ENCODE results near the gene RINL. TPM values are rescaled to one million over a fixed set of nuclear protein-coding genes. Genes with fewer than 3 reads are reported as not detected.

The RINL gene
- total and polyA plus RNA-seq, 2 of the 8 experiments (the other 6 are each of a cell fraction or from before 2014, with no cell fraction given): 11.1 to 11.9 TPM

DNA sequence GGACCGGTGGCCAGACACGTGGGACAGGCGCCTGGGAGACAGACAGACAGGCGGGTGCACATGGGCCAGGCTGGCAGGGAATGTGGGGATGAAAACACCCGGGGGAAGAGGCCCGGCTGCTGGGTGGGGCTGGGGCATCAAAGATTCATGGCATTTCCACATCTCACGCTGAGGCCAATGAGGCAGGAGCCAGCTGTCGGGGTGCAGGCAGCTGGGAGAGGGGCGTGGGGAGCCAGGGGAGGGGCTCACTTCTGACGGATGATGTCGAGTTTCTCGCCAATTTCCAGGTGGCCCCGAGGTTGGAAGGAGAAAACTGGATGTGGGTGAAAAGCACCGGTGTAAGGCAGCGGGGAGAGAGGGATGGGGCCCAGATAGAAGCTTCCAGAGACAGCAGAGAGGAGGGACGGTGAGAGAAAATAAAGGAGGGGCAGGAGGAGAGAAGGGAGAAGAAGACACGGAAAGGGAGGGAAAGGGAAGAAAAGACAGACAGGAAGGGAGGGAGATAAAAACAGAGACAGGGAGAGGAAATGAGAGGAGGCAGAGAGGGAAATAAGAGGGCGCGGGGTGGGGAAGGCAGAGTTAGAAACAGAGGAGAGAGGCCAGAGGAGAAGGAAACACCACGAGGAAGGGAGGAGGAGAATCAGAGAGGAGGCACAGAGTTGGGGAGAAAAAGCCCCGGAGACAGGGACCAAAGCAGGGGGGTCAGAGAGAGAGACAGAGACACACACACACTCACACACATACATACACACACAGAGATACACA lies 41.9 kb upstream of the RINL start:
- no peak overlapping the region; the same call in 1 of the 2 replicates for H2BK15ac ChIP-seq (ENCODE audit: low read length)
- H2BK12ac ChIP-seq (ENCODE audit: low read depth, low read length): no peak overlapping the region
- H4K5ac ChIP-seq (ENCODE audit: insufficient read length, low read depth, low read length): no peak overlapping the region
- no peaks in the 10 kb centered on the region for H3K4me1 ChIP-seq (replicated peaks in 1 of 4; ENCODE audit: control insufficient read depth in 3 of 4, insufficient read depth in 4 of 4, low read length in 3 of 4)
- no peak overlapping the region for H3K4ac ChIP-seq (replicated peaks; ENCODE audit: insufficient read length, low read depth, low read length)
- H3K79me2 ChIP-seq (ENCODE audit: control insufficient read depth in 1 of 2, insufficient read depth in 2 of 2, low read length in 2 of 2): no peaks in the 10 kb centered on the region; a peak in 1 of 4 replicates
- H3K56ac ChIP-seq (replicated peaks; ENCODE audit: insufficient read length, low read depth, low read length): no peak overlapping the region
- H2BK5ac ChIP-seq (ENCODE audit: low read depth, low read length): no peak overlapping the region
- H3K4me2 ChIP-seq (ENCODE audit: insufficient read depth in 1 of 2, low read depth in 2 of 2, low read length in 2 of 2): no peak overlapping the region
- no peaks in the 10 kb centered on the region for H3K9me3 ChIP-seq (ENCODE audit: insufficient read depth in 2 of 2, low read depth in 1 of 2, low read length in 1 of 2)
- H3K23ac ChIP-seq (ENCODE audit: insufficient read length): no peak overlapping the region
- no peak overlapping the region for H3K9ac ChIP-seq (replicated peaks in 1 of 4; ENCODE audit: extremely low read depth in 1 of 4, low read depth in 3 of 4, low read length in 3 of 4)
- 94% methylated on average over 14 of the region's 21 CpGs; no CpG with 5 or more reads in 1 of the 2 experiments for WGBS, 2 experiments (ENCODE audit: extremely low coverage in 1 of 2, insufficient coverage in 1 of 2, insufficient read length in 1 of 2, insufficient replicate concordance in 2 of 2, low coverage in 1 of 2, low lambda C conversion rate in 2 of 2, missing lambda C conversion rate in 1 of 2)
- no peak overlapping the region for H3K4me3 ChIP-seq (ENCODE audit: extremely low read depth in 1 of 4, insufficient read depth in 2 of 4, low read depth in 3 of 4, low read length in 4 of 4)
- FAIRE-seq (no peak), DNase-seq (ENCODE audit: low read depth in 1 of 2, low spot score in 2 of 2) (no peak)
- POLR2A ChIA-PET (ENCODE audit: partially characterized antibody): interaction anchor here (0.8 to 2.4 kb wide), 6 partner anchors 10 to 197 kb away, joined by 3 to 10 read pairs (median 5); partner anchors contain the start of genes MRPS12, NFKBIB, SARS2 and SIRT2
- CTCF ChIA-PET (ENCODE audit: partially characterized antibody): no interaction called here
- no peak overlapping the region for H3K27ac ChIP-seq (ENCODE audit: low read depth, low read length)
- H3K23me2 ChIP-seq (ENCODE audit: low read depth, low read length): peaks cover 6% of the 10 kb centered on the region; the same call in 1 of the 2 replicates
- H3K36me3 ChIP-seq (ENCODE audit: control insufficient read depth in 2 of 4, insufficient read depth in 4 of 4, low read length in 3 of 4): peaks cover 6 to 35% (median 21%) of the 10 kb centered on the region in 4 experiments
- H2AK5ac ChIP-seq (ENCODE audit: low read depth, low read length): no peak overlapping the region; the same call in 1 of the 2 replicates
- no peak overlapping the region for H2BK120ac ChIP-seq (replicated peaks; ENCODE audit: low read depth, low read length)
- no peaks in the 10 kb centered on the region for H3K27me3 ChIP-seq (replicated peaks in 1 of 4; ENCODE audit: control insufficient read depth in 3 of 4, extremely low read depth in 1 of 4, insufficient read depth in 3 of 4, low read length in 3 of 4)
- peaks cover 0 to 10% of the 10 kb centered on the region in 2 experiments for H4K20me1 ChIP-seq (replicated peaks in 1 of 2; ENCODE audit: control insufficient read depth in 1 of 2, insufficient read depth in 2 of 2, low read length in 2 of 2)
- H3K79me1 ChIP-seq (ENCODE audit: low read depth, low read length): no peaks in the 10 kb centered on the region
- TF ChIP-seq NANOG (IDR thresholded peaks at IDR 0.05; ENCODE audit: insufficient read depth, low read depth, low read length, poor library complexity, severe bottlenecking): no peak
- TF ChIP-seq, protein P1, sequence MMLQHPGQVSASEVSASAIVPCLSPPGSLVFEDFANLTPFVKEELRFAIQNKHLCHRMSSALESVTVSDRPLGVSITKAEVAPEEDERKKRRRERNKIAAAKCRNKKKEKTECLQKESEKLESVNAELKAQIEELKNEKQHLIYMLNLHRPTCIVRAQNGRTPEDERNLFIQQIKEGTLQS (IDR thresholded peaks at IDR 0.05; ENCODE audit: insufficient read depth, low read depth, low read length): no peak
- no peak for TF ChIP-seq EGR1 (IDR thresholded peaks at IDR 0.05; ENCODE audit: borderline replicate concordance, low read depth, low read length)
- no peak for TF ChIP-seq BCL11A (IDR thresholded peaks at IDR 0.05; ENCODE audit: low read depth in 2 of 2, low read length in 2 of 2)
- TF ChIP-seq CBX5 (IDR thresholded peaks at IDR 0.05; ENCODE audit: low read depth, low read length): no peak
- no peak for TF ChIP-seq YY1 (IDR thresholded peaks at IDR 0.05; ENCODE audit: low read depth, low read length)
- no peak overlapping the region for H3K14ac ChIP-seq (ENCODE audit: insufficient read length)
- no peak overlapping the region for H2AFZ ChIP-seq (ENCODE audit: low read length)
- H2BK20ac ChIP-seq (ENCODE audit: low read length): no peak overlapping the region
- H4K91ac ChIP-seq (replicated peaks; ENCODE audit: insufficient read length, low read length): no peak overlapping the region
- H4K8ac ChIP-seq (ENCODE audit: extremely low read depth, insufficient read depth, low read length): no peak overlapping the region
- H3K18ac ChIP-seq (ENCODE audit: extremely low read depth, low read length): no peak overlapping the region

Data from H1 (cell line).